ENCODE data around the gene OSBP2.
"Not testable (repeated sequence)": the region's sequence is repeated elsewhere in the genome, so short reads cannot be mapped to it uniquely, and the experiment has no call there.

OSBP2 gene

GRCh38 chr22:30694640-30695350 is at the start of gene OSBP2:
TSS of gene OSBP2 (plus strand) at chr22:30694874. CDS start at chr22:30694910, 36 bp downstream.
- FAIRE-seq, result no peak

GRCh38 chr22:30646518-30647160 is 48.0 kb upstream of the OSBP2 start:
- FAIRE-seq, result no peak

- no peak for FAIRE-seq
These were observed 47.1 kb upstream of the OSBP2 start for GRCh38 chr22:30647536-30647935.

GRCh38 chr22:30648825-30649224 is 45.8 kb upstream of the OSBP2 start:
- no peak for FAIRE-seq

GRCh38 chr22:30649430-30650007 is 45.2 kb upstream of the OSBP2 start:
- FAIRE-seq, result no peak

- FAIRE-seq, result no peak
These were observed 44.1 kb upstream of the OSBP2 start for GRCh38 chr22:30650508-30651116.

GRCh38 chr22:30652852-30653251 is 41.8 kb upstream of the OSBP2 start:
- no peak for FAIRE-seq

- FAIRE-seq, result no peak
These were observed 40.3 kb upstream of the OSBP2 start for GRCh38 chr22:30654361-30654760.

GRCh38 chr22:30655532-30655931 is 39.1 kb upstream of the OSBP2 start:
- no peak for FAIRE-seq

- no peak for FAIRE-seq
These were observed 32.6 kb upstream of the OSBP2 start for GRCh38 chr22:30662040-30662439.

- no peak for FAIRE-seq
These were observed 29.9 kb upstream of the OSBP2 start for GRCh38 chr22:30664798-30665197.

GRCh38 chr22:30665266-30665665 is 29.4 kb upstream of the OSBP2 start:
- no peak for FAIRE-seq

- FAIRE-seq, result no peak
These were observed 28.9 kb upstream of the OSBP2 start for GRCh38 chr22:30665786-30666185.

- no peak for FAIRE-seq
These were observed 27.6 kb upstream of the OSBP2 start for GRCh38 chr22:30667107-30667493.

- peak; percentile 21 for FAIRE-seq
These were observed 26.9 kb upstream of the OSBP2 start, which contains the start of gene DUSP18 for GRCh38 chr22:30667494-30668385. TSS of gene DUSP18 (minus strand) at chr22:30667875. CDS start at chr22:30664003, 3,872 bp downstream.

- FAIRE-seq, result no peak
These were observed 26.3 kb upstream of the OSBP2 start for GRCh38 chr22:30668386-30668710.

GRCh38 chr22:30671071-30671470 is 23.6 kb upstream of the OSBP2 start:
- FAIRE-seq, result no peak

- no peak for FAIRE-seq
These were observed 21.5 kb upstream of the OSBP2 start for GRCh38 chr22:30673136-30673535.

GRCh38 chr22:30674482-30674881 is 20.2 kb upstream of the OSBP2 start:
- FAIRE-seq, result no peak

GRCh38 chr22:30675436-30675835 is 19.2 kb upstream of the OSBP2 start:
- no peak for FAIRE-seq

GRCh38 chr22:30676565-30676964 is 18.1 kb upstream of the OSBP2 start:
- FAIRE-seq, result not testable (repeated sequence)

GRCh38 chr22:30679895-30680690 is 14.6 kb upstream of the OSBP2 start:
- FAIRE-seq, result not testable (repeated sequence)
